IMR-90 (cell line): ENCODE data around the gene HSPH1. TPM values are rescaled to one million over a fixed set of nuclear protein-coding genes. Genes with fewer than 3 reads are reported as not detected.

Experiments used
- ATAC-seq: fragments of 200-7000 bp; cut with Tn5 transposase; 2 replicates; pipeline ENCODE4 v1.9.1; 2020; ENCODE audit warnings: low read depth, mild to moderate bottlenecking, moderate library complexity
- BruUV-seq: library from RNA; stranded (reverse); fragments of 400-500 nt; replicated peaks from 2 replicates; lab custom pipeline; 2021; lab: Mats Ljungman, UMichigan
- CTCF ChIA-PET: fragments of 300-600 bp; formaldehyde crosslinking; extraction: SDS; loops from one replicate; lab custom pipeline; 2021; ENCODE audit warnings: antibody characterized with exemption; lab: Yijun Ruan, JAX
- POLR2A ChIA-PET: fragments of 300-600 bp; sonication (Branson Sonifier 250); formaldehyde crosslinking; loops from one replicate; lab custom pipeline; 2022; ENCODE audit warnings: antibody characterized with exemption; ENCODE audit not compliant: unreplicated experiment; lab: Charles Lee
- DNase-seq: peaks from one replicate; pipeline ENCODE4 v3.0.0; 2013
- H2AFZ ChIP-seq: replicated peaks from 2 replicates; pipeline ENCODE3; 2013; ENCODE audit warnings: low read length, mild to moderate bottlenecking; ENCODE audit not compliant: poor library complexity
- H2AK5ac ChIP-seq: 2 replicates; pipeline ENCODE4 v1.6.1; 2013; ENCODE audit warnings: low read depth, low read length, inconsistent platforms
- H2AK9ac ChIP-seq: replicated peaks from 2 replicates; pipeline ENCODE3; 2013; ENCODE audit warnings: mild to moderate bottlenecking, low read depth, low read length, moderate library complexity; ENCODE audit not compliant: poor library complexity
- H2BK120ac ChIP-seq: 2 replicates; pipeline ENCODE4 v1.6.1; 2013; ENCODE audit warnings: low read depth, low read length, inconsistent platforms
- H2BK15ac ChIP-seq: 3 replicates; pipeline ENCODE4 v1.6.1; 2013; ENCODE audit warnings: low read depth, low read length, inconsistent platforms
- H2BK20ac ChIP-seq: 2 replicates; pipeline ENCODE4 v1.6.1; 2013; ENCODE audit warnings: low read depth, mild to moderate bottlenecking, inconsistent platforms, low read length, moderate library complexity
- H2BK5ac ChIP-seq: 2 replicates; pipeline ENCODE4 v1.6.1; 2013; ENCODE audit warnings: mild to moderate bottlenecking, low read depth, low read length, inconsistent platforms; ENCODE audit not compliant: poor library complexity, severe bottlenecking
- H3K14ac ChIP-seq: replicated peaks from 2 replicates; pipeline ENCODE4 v1.6.1; 2013; ENCODE audit warnings: low read depth, low read length, inconsistent platforms
- H3K18ac ChIP-seq: 2 replicates; pipeline ENCODE4 v1.6.1; 2013; ENCODE audit warnings: low read depth, low read length, control low read depth
- H3K23ac ChIP-seq: 2 replicates; pipeline ENCODE4 v1.6.1; 2013; ENCODE audit warnings: low read depth, low read length, inconsistent platforms
- H3K27ac ChIP-seq: 2 replicates; pipeline ENCODE4 v1.5.1; 2013; ENCODE audit warnings: mild to moderate bottlenecking, control low read depth, low read length; ENCODE audit not compliant: insufficient read depth
- H3K27me3 ChIP-seq: 2 replicates; pipeline ENCODE4 v1.6.1; 2013; ENCODE audit warnings: low read length; ENCODE audit not compliant: control insufficient read depth, insufficient read depth
- H3K36me3 ChIP-seq: 2 replicates; pipeline ENCODE4 v1.6.1; 2013; ENCODE audit warnings: low read length, mixed read lengths; ENCODE audit not compliant: control insufficient read depth, insufficient read depth
- H3K4ac ChIP-seq: 2 replicates; pipeline ENCODE4 v1.6.1; 2013; ENCODE audit warnings: low read depth, low read length, inconsistent platforms
- H3K4me1 ChIP-seq: 2 replicates; pipeline ENCODE4 v1.6.1; 2013; ENCODE audit warnings: low read length, mixed read lengths; ENCODE audit not compliant: control insufficient read depth, insufficient read depth
- H3K4me2 ChIP-seq: 2 replicates; pipeline ENCODE4 v1.6.1; 2013; ENCODE audit warnings: low read depth, mild to moderate bottlenecking, control low read depth, low read length, moderate library complexity
- H3K4me3 ChIP-seq: 2 replicates; pipeline ENCODE4 v1.5.1; 2013; ENCODE audit warnings: low read depth, mild to moderate bottlenecking, control low read depth, low read length, moderate library complexity; ENCODE audit not compliant: insufficient read depth
- H3K56ac ChIP-seq: 2 replicates; pipeline ENCODE4 v1.6.1; 2013; ENCODE audit warnings: low read length, inconsistent platforms; ENCODE audit not compliant: insufficient read depth; ENCODE audit errors: extremely low read depth
- H3K79me1 ChIP-seq, 2 experiments: 2 replicates each; pipeline ENCODE4 v1.6.1; 2013; ENCODE audit warnings: low read length in 2 of 2, inconsistent platforms in 1 of 2, low read depth in 1 of 2
- H3K9ac ChIP-seq: 2 replicates; pipeline ENCODE4 v1.6.1; 2013; ENCODE audit warnings: low read depth, low read length, control low read depth
- H3K9me1 ChIP-seq: 2 replicates; pipeline ENCODE4 v1.6.1; 2013; ENCODE audit warnings: low read length, inconsistent platforms; ENCODE audit not compliant: insufficient read depth
- H3K9me3 ChIP-seq: 2 replicates; pipeline ENCODE4 v1.6.1; 2013; ENCODE audit warnings: low read length; ENCODE audit not compliant: control insufficient read depth, insufficient read depth
- H4K20me1 ChIP-seq: 2 replicates; pipeline ENCODE4 v1.6.1; 2013; ENCODE audit warnings: low read length, inconsistent platforms; ENCODE audit not compliant: insufficient read depth
- H4K5ac ChIP-seq: 2 replicates; pipeline ENCODE4 v1.6.1; 2013; ENCODE audit warnings: mild to moderate bottlenecking, low read depth, low read length, control low read depth
- H4K8ac ChIP-seq, 2 experiments: 2 replicates each; pipeline ENCODE4 v1.6.1; 2013; ENCODE audit warnings: low read depth in 2 of 2, low read length in 2 of 2, control low read depth in 1 of 2, inconsistent platforms in 1 of 2
- H4K91ac ChIP-seq: 2 replicates; pipeline ENCODE4 v1.6.1; 2013; ENCODE audit warnings: low read depth, low read length, inconsistent platforms; ENCODE audit not compliant: insufficient read depth
- SMC3 ChIP-seq: fragments of 150-350 bp; IDR thresholded peaks from 2 replicates; pipeline ENCODE4 v1.6.1; 2016; ENCODE audit warnings: low read depth, mild to moderate bottlenecking, antibody characterized with exemption, low read length, moderate library complexity
- WGBS, 2 experiments: methylation state at CpG; one replicate each; pipeline versions ENCODE4 v1.1.5 to v1.1.7; 2013; ENCODE audit warnings: missing lambda C conversion rate in 2 of 2; ENCODE audit not compliant: insufficient read length in 1 of 2; ENCODE audit errors: extremely low coverage in 2 of 2; 5-methylcytosine and 5-hydroxymethylcytosine counted together
- dilution Hi-C: fragments of 300-500 bp; cut with HindIII; formaldehyde crosslinking; loops from one replicate; pipeline ENCODE4 v1.14.3; 2018; ENCODE audit warnings: low sequenced_read_pairs; ENCODE audit not compliant: unreplicated experiment
- in situ Hi-C: fragments of 300-500 bp; cut with MboI; formaldehyde crosslinking; loops from 3 replicates; pipeline ENCODE4 v1.14.3; 2019; ENCODE audit warnings: low sequenced_read_pairs, inconsistent platforms, mixed read lengths
- intact Hi-C: fragments of 100-400 bp; cut with micrococcal nuclease; formaldehyde crosslinking; loops from 2 replicates; pipeline ENCODE4 v1.10.0; 2022
- polyA plus RNA-seq, 3 experiments: library from polyadenylated mRNA; depleted of rRNA; stranded (reverse); fragments of >200 nt; gene quantifications; 2 replicates each; pipeline ENCODE4 v1.2.3, GENCODE V29; 2012; ENCODE audit warnings: low replicate concordance in 1 of 3
- total RNA-seq: library from RNA; depleted of rRNA; stranded (reverse); fragments of >200 nt; gene quantifications from 2 replicates; pipeline ENCODE4 v1.2.3, GENCODE V29; 2012

The HSPH1 gene
- total and polyA plus RNA-seq, 2 of the 4 experiments (the other 2 are of a cell fraction), result 36.8 to 40.3 TPM

GRCh38 chr13:31208559-31209122 is 46.9 kb upstream of the HSPH1 start:
- Histone ChIP-seq H3K4me2 (no peak overlapping the region), H3K14ac (no peak overlapping the region), H3K27ac (no peak overlapping the region), H3K9ac (no peak overlapping the region), H2BK5ac (no peak overlapping the region), H3K4ac (no peak overlapping the region), H2AFZ (no peak overlapping the region), H3K4me3 (no peak overlapping the region), H4K8ac (no peak overlapping the region), H4K5ac (no peak overlapping the region), H2BK15ac (no peak overlapping the region), H3K9me3 (no peaks in the 10 kb centered on the region), H2AK9ac (no peak overlapping the region), H3K79me1 (peaks cover 14 to 15% of the 10 kb centered on the region in 2 experiments), H4K91ac (no peak overlapping the region), H3K4me1 (peaks cover 10% of the 10 kb centered on the region), H3K18ac (no peak overlapping the region), H4K20me1 (0 out of 2 replicates have a peak, but pooled peaks cover 3% of the 10 kb centered on the region), H2AK5ac (no peak overlapping the region), H3K23ac (no peak overlapping the region), H2BK20ac (no peak overlapping the region), H3K27me3 (no peaks in the 10 kb centered on the region), H3K9me1 (peaks cover 8% of the 10 kb centered on the region), H3K56ac (no peak overlapping the region), H2BK120ac (no peak overlapping the region), H3K36me3 (no peaks in the 10 kb centered on the region)
- ATAC-seq, result no peak
- ChIA-PET CTCF (no interaction called here), POLR2A (no interaction called here)
- DNase-seq, result no peak
- no peak for TF ChIP-seq SMC3
- 33% methylated on average over 1 of the region's 12 CpGs; no CpG with 5 or more reads in 1 of the 2 experiments for WGBS, 2 experiments
- in situ Hi-C loops, result no loop called here
- no TSS peak for BruUV-seq
- intact Hi-C loops, result no loop called here
- dilution Hi-C loops, result no loop called here
